ENCODE results near the gene CD2BP2.

DNA sequence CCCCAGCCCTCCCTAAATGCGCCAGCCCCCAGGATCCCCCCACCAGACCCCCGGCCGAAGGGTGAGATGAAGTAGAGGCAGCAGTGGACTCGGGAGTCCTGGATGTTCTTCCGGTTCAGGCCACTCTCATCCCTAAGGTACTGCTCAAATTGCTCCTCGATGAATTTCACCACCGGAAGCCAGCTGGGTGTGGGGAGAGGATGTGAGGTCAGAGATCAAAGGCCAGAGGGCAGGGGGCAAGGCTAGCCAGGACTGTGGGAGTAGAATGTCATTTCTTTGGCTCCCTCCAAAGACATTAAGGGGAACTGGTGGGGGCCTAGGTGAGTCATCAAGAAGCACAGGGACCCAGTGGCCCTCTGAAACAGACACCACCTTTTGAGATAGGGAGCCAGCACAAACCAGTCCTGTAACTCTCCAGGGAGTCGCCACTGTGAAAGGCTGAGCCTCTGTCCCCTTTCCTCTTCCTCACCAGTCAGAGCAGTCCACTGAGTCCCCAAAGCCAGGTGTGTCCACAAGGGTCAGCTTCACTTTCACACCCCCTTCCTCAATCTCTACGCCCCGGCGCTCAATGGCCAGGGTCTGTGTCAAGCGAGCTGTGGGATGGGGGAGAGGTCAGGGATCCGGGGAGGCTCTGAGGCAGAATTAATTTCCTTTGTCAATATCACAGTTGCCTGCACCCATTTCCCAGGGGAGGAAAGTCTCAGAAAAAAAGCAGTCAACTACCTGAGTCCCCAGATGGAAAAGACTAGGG lies 26.4 kb upstream of the CD2BP2 start:
- TF ChIP-seq, protein P1, sequence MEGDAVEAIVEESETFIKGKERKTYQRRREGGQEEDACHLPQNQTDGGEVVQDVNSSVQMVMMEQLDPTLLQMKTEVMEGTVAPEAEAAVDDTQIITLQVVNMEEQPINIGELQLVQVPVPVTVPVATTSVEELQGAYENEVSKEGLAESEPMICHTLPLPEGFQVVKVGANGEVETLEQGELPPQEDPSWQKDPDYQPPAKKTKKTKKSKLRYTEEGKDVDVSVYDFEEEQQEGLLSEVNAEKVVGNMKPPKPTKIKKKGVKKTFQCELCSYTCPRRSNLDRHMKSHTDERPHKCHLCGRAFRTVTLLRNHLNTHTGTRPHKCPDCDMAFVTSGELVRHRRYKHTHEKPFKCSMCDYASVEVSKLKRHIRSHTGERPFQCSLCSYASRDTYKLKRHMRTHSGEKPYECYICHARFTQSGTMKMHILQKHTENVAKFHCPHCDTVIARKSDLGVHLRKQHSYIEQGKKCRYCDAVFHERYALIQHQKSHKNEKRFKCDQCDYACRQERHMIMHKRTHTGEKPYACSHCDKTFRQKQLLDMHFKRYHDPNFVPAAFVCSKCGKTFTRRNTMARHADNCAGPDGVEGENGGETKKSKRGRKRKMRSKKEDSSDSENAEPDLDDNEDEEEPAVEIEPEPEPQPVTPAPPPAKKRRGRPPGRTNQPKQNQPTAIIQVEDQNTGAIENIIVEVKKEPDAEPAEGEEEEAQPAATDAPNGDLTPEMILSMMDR (CRISPR knock-in tag; IDR thresholded peaks at IDR 0.05): no peak
- TF ChIP-seq TP53 (CRISPR knock-in tag; conservative IDR thresholded peaks at IDR 0.05) (no peak), FOXK2 (IDR thresholded peaks at IDR 0.05) (no peak), ARNTL (CRISPR knock-in tag; IDR thresholded peaks at IDR 0.05) (no peak), HCFC1 (IDR thresholded peaks at IDR 0.05; ENCODE audit: low read depth, low read length) (no peak), SNAPC2 (CRISPR knock-in tag; IDR thresholded peaks at IDR 0.05) (no peak), JUN (CRISPR knock-in tag; IDR thresholded peaks at IDR 0.05) (no peak), RAD51 (IDR thresholded peaks at IDR 0.05; ENCODE audit: borderline replicate concordance) (no peak), ZSCAN29 (CRISPR knock-in tag; conservative IDR thresholded peaks at IDR 0.05) (0 out of 2 replicates have a peak, but pooled peaks have one; percentile 37)
- TF ChIP-seq, protein P2, sequence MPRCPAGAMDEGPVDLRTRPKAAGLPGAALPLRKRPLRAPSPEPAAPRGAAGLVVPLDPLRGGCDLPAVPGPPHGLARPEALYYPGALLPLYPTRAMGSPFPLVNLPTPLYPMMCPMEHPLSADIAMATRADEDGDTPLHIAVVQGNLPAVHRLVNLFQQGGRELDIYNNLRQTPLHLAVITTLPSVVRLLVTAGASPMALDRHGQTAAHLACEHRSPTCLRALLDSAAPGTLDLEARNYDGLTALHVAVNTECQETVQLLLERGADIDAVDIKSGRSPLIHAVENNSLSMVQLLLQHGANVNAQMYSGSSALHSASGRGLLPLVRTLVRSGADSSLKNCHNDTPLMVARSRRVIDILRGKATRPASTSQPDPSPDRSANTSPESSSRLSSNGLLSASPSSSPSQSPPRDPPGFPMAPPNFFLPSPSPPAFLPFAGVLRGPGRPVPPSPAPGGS (CRISPR knock-in tag; IDR thresholded peaks at IDR 0.05): no peak
